K562 (cell line): ENCODE data around the gene SENP7. TPM values are rescaled to one million over a fixed set of nuclear protein-coding genes. Genes with fewer than 3 reads are reported as not detected.

Source experiments
- ATAC-seq: fragments of 200-7000 bp; cut with Tn5 transposase; 3 replicates; pipeline ENCODE4 v1.9.1; 2020; ENCODE audit warnings: moderate library complexity
- BruUV-seq: library from RNA; stranded (reverse); fragments of 400-500 nt; replicated peaks from 2 replicates; lab custom pipeline; 2021; lab: Mats Ljungman, UMichigan
- CTCF ChIA-PET: fragments of 300-600 bp; formaldehyde crosslinking; extraction: SDS; loops from one replicate; lab custom pipeline; 2021; ENCODE audit warnings: low intra/inter-chr PET ratio; lab: Yijun Ruan, JAX
- POLR2A ChIA-PET: fragments of 300-600, 350-650 bp; sonication (Branson Sonifier 250); formaldehyde crosslinking; extraction: SDS; loops from one replicate; lab custom pipeline; 2021; ENCODE audit warnings: antibody characterized with exemption, inconsistent platforms; lab: Yijun Ruan, JAX
- DNase-seq, 4 experiments: peaks; one replicate each; pipeline versions ENCODE4 v3.0.0 to v3.0.0-alpha.2; 2011 to 2018; ENCODE audit warnings: low spot score in 3 of 4, mixed read lengths in 3 of 4; ENCODE audit errors: extremely low read depth in 1 of 4
- FAIRE-seq: peaks from 2 replicates; lab custom pipeline; 2011; peaks lifted over from hg19 to GRCh38; lab: Jason Lieb, UNC
- H2AFZ ChIP-seq: 2 replicates; pipeline ENCODE4 v1.6.0; 2011; ENCODE audit warnings: low read depth, low read length, control low read depth, inconsistent platforms
- H3K27ac ChIP-seq: fragments of 200-600 bp; 3 replicates; pipeline ENCODE4 v1.8.0; 2011; ENCODE audit warnings: low read depth, mild to moderate bottlenecking, control low read depth, inconsistent platforms, low read length, moderate library complexity, mixed read lengths; ENCODE audit errors: extremely low read depth
- H3K27me3 ChIP-seq, 2 experiments: fragments of 300-600 bp in 1 of 2; 2 replicates in 1 of 2; 3 replicates in 1 of 2; pipeline versions ENCODE4 v1.6.0 to v1.8.0; 2011; ENCODE audit warnings: inconsistent platforms in 2 of 2, low read length in 2 of 2, mild to moderate bottlenecking in 1 of 2, mixed read lengths in 1 of 2, moderate library complexity in 1 of 2; ENCODE audit not compliant: control insufficient read depth in 2 of 2, insufficient read depth in 2 of 2
- H3K36me3 ChIP-seq: fragments of 300-600 bp; 3 replicates; pipeline ENCODE4 v1.8.0; 2011; ENCODE audit warnings: mild to moderate bottlenecking, low read length, inconsistent platforms; ENCODE audit not compliant: control insufficient read depth, insufficient read depth
- H3K4me1 ChIP-seq, 2 experiments: fragments of 200-600 bp in 1 of 2; replicated peaks in 1 of 2; 2 replicates in 1 of 2; 3 replicates in 1 of 2; pipeline versions ENCODE4 v1.5.1 to v1.8.0; 2011; ENCODE audit warnings: inconsistent platforms in 2 of 2, low read length in 2 of 2, mild to moderate bottlenecking in 1 of 2, mixed read lengths in 1 of 2, moderate library complexity in 1 of 2; ENCODE audit not compliant: control insufficient read depth in 2 of 2, insufficient read depth in 2 of 2
- H3K4me2 ChIP-seq: 2 replicates; pipeline ENCODE4 v1.6.1; 2011; ENCODE audit warnings: low read length, control low read depth, inconsistent platforms, mixed read lengths; ENCODE audit not compliant: insufficient read depth
- H3K4me3 ChIP-seq: fragments of 200-600 bp; sonication (generic), shearing (Covaris generic); 2 replicates; pipeline ENCODE4 v1.5.1; 2016; ENCODE audit warnings: control low read depth, inconsistent platforms
- H3K79me2 ChIP-seq: fragments of 200-600 bp; 3 replicates; pipeline ENCODE4 v1.8.0; 2011; ENCODE audit warnings: low read length, inconsistent platforms; ENCODE audit not compliant: control insufficient read depth, insufficient read depth
- H3K9ac ChIP-seq, 2 experiments: 2 replicates each; pipeline versions ENCODE4 v1.6.0 to v1.6.1; 2011; ENCODE audit warnings: low read depth in 2 of 2, low read length in 2 of 2, control low read depth in 1 of 2, inconsistent platforms in 1 of 2, mild to moderate bottlenecking in 1 of 2, mixed read lengths in 1 of 2; ENCODE audit not compliant: insufficient read depth in 1 of 2
- H3K9me1 ChIP-seq: one replicate; pipeline ENCODE4 v1.6.0; 2011; ENCODE audit warnings: inconsistent platforms, mild to moderate bottlenecking, low read length, moderate library complexity; ENCODE audit not compliant: control insufficient read depth, insufficient read depth
- H3K9me3 ChIP-seq: replicated peaks from 2 replicates; pipeline ENCODE4 v1.5.1; 2011; ENCODE audit warnings: low read depth, low read length, inconsistent platforms; ENCODE audit not compliant: control insufficient read depth, insufficient read depth
- H4K20me1 ChIP-seq: replicated peaks from 2 replicates; pipeline ENCODE4 v1.6.1; 2011; ENCODE audit warnings: low read length, inconsistent platforms, mixed read lengths; ENCODE audit not compliant: control insufficient read depth, insufficient read depth
- OTX1 ChIP-seq: fragments of 450-650 bp; formaldehyde crosslinking; IDR thresholded peaks from 2 replicates; pipeline ENCODE4 v1.4.0; 2022; ENCODE audit warnings: mild to moderate bottlenecking
- SMAD1 ChIP-seq: fragments of 150-350 bp; IDR thresholded peaks from 2 replicates; pipeline ENCODE4 v1.6.1; 2014; ENCODE audit warnings: low read length, low read depth; ENCODE audit not compliant: partially characterized antibody
- ZNF592 ChIP-seq: fragments of 450-650 bp; IDR thresholded peaks from 2 replicates; pipeline ENCODE4 v1.6.1; 2017; ENCODE audit warnings: antibody characterized with exemption, mild to moderate bottlenecking
- WGBS: fragments of 100-300 bp; shearing (Covaris generic); methylation state at CpG from one replicate; pipeline ENCODE4 v1.1.6; 2016; ENCODE audit warnings: low coverage, mixed read lengths; ENCODE audit not compliant: insufficient coverage; ENCODE audit errors: missing lambda C conversion rate; 5-methylcytosine and 5-hydroxymethylcytosine counted together
- in situ Hi-C: fragments of 300-500 bp; cut with MboI; formaldehyde crosslinking; loops from 4 replicates; pipeline ENCODE4 v1.15.0; 2018; ENCODE audit warnings: inconsistent platforms, mixed read lengths
- intact Hi-C: fragments of 100-400 bp; cut with micrococcal nuclease; formaldehyde crosslinking; loops from 2 replicates; pipeline ENCODE4 v1.14.2; 2022
- polyA plus RNA-seq, 8 experiments: library from polyadenylated mRNA; depleted of rRNA in 4 of 8; stranded (reverse) in 5 of 8; unstranded in 3 of 8; fragments of >200 nt; fragmentation: Nextera tagmentation in 2 of 8; fragmentation: Illumina TruSeq in 1 of 8; extraction: Ambion mirVana in 2 of 8; extraction: Trizol in 1 of 8; gene quantifications; 2 replicates each; pipeline versions ENCODE4 v1.2.1 to v1.2.3, GENCODE V29; 2011 to 2014; ENCODE audit warnings: inconsistent platforms in 1 of 8, missing spikeins in 1 of 8
- total RNA-seq, 7 experiments: library from RNA; depleted of rRNA in 6 of 7; stranded (reverse); fragments of >200 nt in 6 of 7; fragmentation: Illumina TruSeq in 2 of 7; extraction: Trizol in 2 of 7; gene quantifications; 2 replicates each; pipeline versions ENCODE4 v1.2.1 to v1.2.3, GENCODE V29; 2011 to 2021; ENCODE audit warnings: low replicate concordance in 1 of 7
- TF ChIP-seq, protein P1 (sequence below), 2 experiments: fragments of 450-650 bp; formaldehyde crosslinking in 1 of 2; IDR thresholded peaks; 2 replicates each; pipeline versions ENCODE4 v1.4.0 to v1.6.1; 2014 to 2020; ENCODE audit warnings: mild to moderate bottlenecking in 2 of 2, borderline replicate concordance in 1 of 2, low read depth in 1 of 2
- TF ChIP-seq, protein P2 (sequence below): fragments of 450-650 bp; IDR thresholded peaks from 2 replicates; pipeline ENCODE4 v1.7.1; 2018; ENCODE audit warnings: mild to moderate bottlenecking, low read depth; ENCODE audit not compliant: partially characterized antibody

The SENP7 gene
- total and polyA plus RNA-seq, 9 of the 15 experiments (the other 6 are each of a cell fraction or from before 2014, with no cell fraction given) = 4.1 to 21.9 (median 10.7) TPM

DNA sequence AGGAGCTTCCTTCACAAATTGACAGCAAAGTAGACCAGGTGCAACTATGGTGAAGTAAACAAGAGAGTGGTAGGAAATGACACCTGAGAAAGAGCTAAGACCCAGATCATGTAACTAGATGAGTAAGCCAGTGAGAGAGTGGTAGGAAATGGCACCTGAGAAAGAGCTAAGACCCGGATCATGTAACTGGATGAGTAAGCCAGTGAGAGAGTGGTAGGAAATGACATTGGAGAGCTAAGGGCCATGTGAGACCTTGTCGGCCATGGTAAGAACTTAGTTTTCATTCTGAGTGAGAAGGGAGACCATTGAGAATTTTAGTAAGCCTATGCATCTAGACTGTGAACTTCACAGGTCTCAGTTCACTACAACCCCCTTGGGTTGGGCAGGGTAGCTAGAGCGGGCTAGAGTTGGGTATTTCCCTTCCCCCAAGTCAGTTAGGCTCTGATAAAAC is 5.4 kb upstream of the SENP7 start:
- Histone ChIP-seq H2AFZ (peak overlapping the region; percentile 99), H3K36me3 (no peaks in the 10 kb centered on the region), H3K9me1 (no peaks in the 10 kb centered on the region), H3K4me1 (peaks cover 3 to 24% of the 10 kb centered on the region in 2 experiments; a peak in 3 of 5 replicates), H3K4me2 (peak overlapping the region; percentile 50), H4K20me1 (no peaks in the 10 kb centered on the region), H3K27ac (peak overlapping the region; percentile 75), H3K79me2 (no peaks in the 10 kb centered on the region), H3K27me3 (no peaks in the 10 kb centered on the region), H3K9me3 (no peaks in the 10 kb centered on the region), H3K9ac (peak overlapping the region; percentile 14 to 56; a peak in 2 of 4 replicates), H3K4me3 (no peak overlapping the region)
- FAIRE-seq (peak; percentile 74), DNase-seq (peak in 1 of 4 experiments; percentile 47), ATAC-seq (peak; percentile 72)
- BruUV-seq = no TSS peak
- CTCF ChIA-PET = no interaction called here
- intact Hi-C loops = loop anchor here (10.0 kb wide), 1 partner anchor 194 kb away; the partner anchor contains the start of gene IMPG2
- in situ Hi-C loops = loop anchor here (5.0 kb wide), 1 partner anchor 44 kb away; the partner anchor contains the start of gene TRMT10C
- POLR2A ChIA-PET = interaction anchor here (1.3 kb wide), 1 partner anchor 12 kb away, joined by 6 read pairs; no protein-coding TSS in a partner anchor
- 11% methylated on average over 3 of the region's 3 CpGs for WGBS
- TF ChIP-seq SMAD1 (no peak), OTX1 (CRISPR knock-in tag) (no peak), ZNF592 (peak; percentile 82; the same call in 1 of the 2 replicates)
- TF ChIP-seq, protein P1, sequence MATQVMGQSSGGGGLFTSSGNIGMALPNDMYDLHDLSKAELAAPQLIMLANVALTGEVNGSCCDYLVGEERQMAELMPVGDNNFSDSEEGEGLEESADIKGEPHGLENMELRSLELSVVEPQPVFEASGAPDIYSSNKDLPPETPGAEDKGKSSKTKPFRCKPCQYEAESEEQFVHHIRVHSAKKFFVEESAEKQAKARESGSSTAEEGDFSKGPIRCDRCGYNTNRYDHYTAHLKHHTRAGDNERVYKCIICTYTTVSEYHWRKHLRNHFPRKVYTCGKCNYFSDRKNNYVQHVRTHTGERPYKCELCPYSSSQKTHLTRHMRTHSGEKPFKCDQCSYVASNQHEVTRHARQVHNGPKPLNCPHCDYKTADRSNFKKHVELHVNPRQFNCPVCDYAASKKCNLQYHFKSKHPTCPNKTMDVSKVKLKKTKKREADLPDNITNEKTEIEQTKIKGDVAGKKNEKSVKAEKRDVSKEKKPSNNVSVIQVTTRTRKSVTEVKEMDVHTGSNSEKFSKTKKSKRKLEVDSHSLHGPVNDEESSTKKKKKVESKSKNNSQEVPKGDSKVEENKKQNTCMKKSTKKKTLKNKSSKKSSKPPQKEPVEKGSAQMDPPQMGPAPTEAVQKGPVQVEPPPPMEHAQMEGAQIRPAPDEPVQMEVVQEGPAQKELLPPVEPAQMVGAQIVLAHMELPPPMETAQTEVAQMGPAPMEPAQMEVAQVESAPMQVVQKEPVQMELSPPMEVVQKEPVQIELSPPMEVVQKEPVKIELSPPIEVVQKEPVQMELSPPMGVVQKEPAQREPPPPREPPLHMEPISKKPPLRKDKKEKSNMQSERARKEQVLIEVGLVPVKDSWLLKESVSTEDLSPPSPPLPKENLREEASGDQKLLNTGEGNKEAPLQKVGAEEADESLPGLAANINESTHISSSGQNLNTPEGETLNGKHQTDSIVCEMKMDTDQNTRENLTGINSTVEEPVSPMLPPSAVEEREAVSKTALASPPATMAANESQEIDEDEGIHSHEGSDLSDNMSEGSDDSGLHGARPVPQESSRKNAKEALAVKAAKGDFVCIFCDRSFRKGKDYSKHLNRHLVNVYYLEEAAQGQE (IDR thresholded peaks at IDR 0.05; ENCODE audit: borderline replicate concordance) = no peak
- TF ChIP-seq, protein P1 (CRISPR knock-in tag; IDR thresholded peaks at IDR 0.05; ENCODE audit: low read depth) = no peak
- TF ChIP-seq, protein P2, sequence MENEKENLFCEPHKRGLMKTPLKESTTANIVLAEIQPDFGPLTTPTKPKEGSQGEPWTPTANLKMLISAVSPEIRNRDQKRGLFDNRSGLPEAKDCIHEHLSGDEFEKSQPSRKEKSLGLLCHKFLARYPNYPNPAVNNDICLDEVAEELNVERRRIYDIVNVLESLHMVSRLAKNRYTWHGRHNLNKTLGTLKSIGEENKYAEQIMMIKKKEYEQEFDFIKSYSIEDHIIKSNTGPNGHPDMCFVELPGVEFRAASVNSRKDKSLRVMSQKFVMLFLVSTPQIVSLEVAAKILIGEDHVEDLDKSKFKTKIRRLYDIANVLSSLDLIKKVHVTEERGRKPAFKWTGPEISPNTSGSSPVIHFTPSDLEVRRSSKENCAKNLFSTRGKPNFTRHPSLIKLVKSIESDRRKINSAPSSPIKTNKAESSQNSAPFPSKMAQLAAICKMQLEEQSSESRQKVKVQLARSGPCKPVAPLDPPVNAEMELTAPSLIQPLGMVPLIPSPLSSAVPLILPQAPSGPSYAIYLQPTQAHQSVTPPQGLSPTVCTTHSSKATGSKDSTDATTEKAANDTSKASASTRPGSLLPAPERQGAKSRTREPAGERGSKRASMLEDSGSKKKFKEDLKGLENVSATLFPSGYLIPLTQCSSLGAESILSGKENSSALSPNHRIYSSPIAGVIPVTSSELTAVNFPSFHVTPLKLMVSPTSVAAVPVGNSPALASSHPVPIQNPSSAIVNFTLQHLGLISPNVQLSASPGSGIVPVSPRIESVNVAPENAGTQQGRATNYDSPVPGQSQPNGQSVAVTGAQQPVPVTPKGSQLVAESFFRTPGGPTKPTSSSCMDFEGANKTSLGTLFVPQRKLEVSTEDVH = no peak
